HFFc6 (cell line): Measurements from ENCODE around the gene NAPB. TPM values are rescaled to one million over a fixed set of nuclear protein-coding genes. Genes with fewer than 3 reads are reported as not detected.

Source experiments
- DNase-seq: peaks from one replicate; pipeline ENCODE4 v3.0.0-alpha.2; 2018
- H3K27ac Mint-ChIP-seq: 2 replicates; pipeline ENCODE4 v1.8.0; 2020; ENCODE audit warnings: mild to moderate bottlenecking, mixed read lengths
- H3K27me3 Mint-ChIP-seq: 2 replicates; pipeline ENCODE4 v1.8.0; 2021; ENCODE audit warnings: mild to moderate bottlenecking, moderate library complexity, mixed read lengths; ENCODE audit not compliant: insufficient read depth
- H3K36me3 Mint-ChIP-seq: 2 replicates; pipeline ENCODE4 v1.8.0; 2021; ENCODE audit warnings: low read depth, mixed read lengths
- H3K4me1 Mint-ChIP-seq: 2 replicates; pipeline ENCODE4 v1.8.0; 2020; ENCODE audit warnings: low read depth, mixed read lengths
- H3K4me3 Mint-ChIP-seq: 2 replicates; pipeline ENCODE4 v1.8.0; 2020; ENCODE audit warnings: mild to moderate bottlenecking, moderate library complexity, mixed read lengths
- H3K9me3 Mint-ChIP-seq: 2 replicates; pipeline ENCODE4 v1.8.0; 2020; ENCODE audit warnings: mild to moderate bottlenecking, mixed read lengths
- total RNA-seq, 6 experiments: library from RNA; stranded (reverse); fragmentation: NEBNext Ultra II Directional; extraction: Animal tissue kit (Norgen Biotek cat#: 25700); gene quantifications; 2 replicates in 1 of 6; 3 replicates in 5 of 6; pipeline ENCODE4 v1.2.3, GENCODE V29; 2021
- TF ChIP-seq, protein P1 (sequence below): fragments of 200-600 bp; sonication (generic); IDR thresholded peaks from 2 replicates; pipeline ENCODE4 v1.5.0; 2021; ENCODE audit warnings: antibody characterized with exemption, mild to moderate bottlenecking

Gene NAPB
- total RNA-seq, 6 experiments from 2014 or later: 4.1 to 5.9 (median 5.0) TPM

DNA sequence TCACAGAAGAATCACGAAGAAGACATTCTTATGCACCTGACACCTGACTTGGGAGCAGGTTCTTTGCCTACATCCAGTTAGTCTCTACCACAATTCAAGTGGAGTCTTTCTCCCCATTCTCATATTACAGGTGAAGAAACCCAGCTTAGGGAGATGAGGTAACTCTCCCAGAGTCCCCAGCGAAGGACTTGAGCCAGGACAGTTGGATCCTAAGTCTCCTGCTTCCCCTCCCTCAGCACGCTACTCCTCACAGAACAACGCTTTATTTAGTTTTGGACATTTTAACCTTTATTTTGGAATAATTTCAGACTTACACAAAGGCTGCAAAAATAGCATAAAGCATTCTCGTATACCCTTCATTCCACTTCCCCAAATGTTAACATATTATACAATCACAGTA, 17.4 kb upstream of the NAPB start:
- Mint-ChIP-seq H3K27me3 (peaks cover 22% of the 10 kb centered on the region), H3K27ac (no peak overlapping the region), H3K9me3 (no peaks in the 10 kb centered on the region), H3K4me1 (peaks cover 6% of the 10 kb centered on the region; the same call in 1 of the 2 replicates), H3K36me3 (no peaks in the 10 kb centered on the region), H3K4me3 (no peak overlapping the region)
- DNase-seq: no peak
- TF ChIP-seq, protein P1, sequence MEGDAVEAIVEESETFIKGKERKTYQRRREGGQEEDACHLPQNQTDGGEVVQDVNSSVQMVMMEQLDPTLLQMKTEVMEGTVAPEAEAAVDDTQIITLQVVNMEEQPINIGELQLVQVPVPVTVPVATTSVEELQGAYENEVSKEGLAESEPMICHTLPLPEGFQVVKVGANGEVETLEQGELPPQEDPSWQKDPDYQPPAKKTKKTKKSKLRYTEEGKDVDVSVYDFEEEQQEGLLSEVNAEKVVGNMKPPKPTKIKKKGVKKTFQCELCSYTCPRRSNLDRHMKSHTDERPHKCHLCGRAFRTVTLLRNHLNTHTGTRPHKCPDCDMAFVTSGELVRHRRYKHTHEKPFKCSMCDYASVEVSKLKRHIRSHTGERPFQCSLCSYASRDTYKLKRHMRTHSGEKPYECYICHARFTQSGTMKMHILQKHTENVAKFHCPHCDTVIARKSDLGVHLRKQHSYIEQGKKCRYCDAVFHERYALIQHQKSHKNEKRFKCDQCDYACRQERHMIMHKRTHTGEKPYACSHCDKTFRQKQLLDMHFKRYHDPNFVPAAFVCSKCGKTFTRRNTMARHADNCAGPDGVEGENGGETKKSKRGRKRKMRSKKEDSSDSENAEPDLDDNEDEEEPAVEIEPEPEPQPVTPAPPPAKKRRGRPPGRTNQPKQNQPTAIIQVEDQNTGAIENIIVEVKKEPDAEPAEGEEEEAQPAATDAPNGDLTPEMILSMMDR: no peak

DNA sequence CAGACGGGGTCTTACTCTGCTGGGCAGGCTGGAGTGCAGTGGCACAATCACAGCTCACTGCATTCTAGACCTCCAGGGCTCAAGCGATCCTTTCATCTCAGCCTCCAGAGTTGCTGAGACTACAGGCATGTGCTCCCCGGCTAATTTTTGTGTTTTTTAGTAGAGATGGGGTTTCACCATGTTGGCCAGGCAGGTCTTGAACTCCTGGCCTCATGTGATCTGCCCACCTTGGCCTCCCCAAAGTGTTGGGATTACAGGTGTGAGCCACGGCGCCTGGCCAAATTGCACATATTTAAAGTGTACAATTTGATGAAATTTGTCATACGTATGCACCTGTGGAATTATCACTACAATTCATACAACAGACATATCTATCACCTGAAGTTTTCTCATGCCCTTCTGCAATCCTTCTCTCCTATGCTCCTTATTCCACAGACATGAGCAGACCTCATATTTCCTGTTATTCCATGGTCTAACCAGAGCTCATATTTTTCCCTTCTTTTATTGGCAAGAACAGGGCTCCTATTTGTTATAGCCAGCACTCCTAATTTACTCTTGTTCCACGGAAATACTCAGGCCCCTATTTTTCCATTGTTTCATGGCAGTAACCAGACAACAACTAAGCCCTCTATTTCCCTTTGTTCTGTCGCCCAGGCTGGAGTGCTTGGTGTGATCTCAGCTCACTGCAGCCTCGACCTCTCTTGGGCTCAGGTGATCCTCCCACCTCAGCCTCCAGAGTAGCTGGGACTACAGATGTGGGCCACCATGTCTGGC, 16.0 kb upstream of the NAPB start:
- H3K27me3 Mint-ChIP-seq: peaks cover 22% of the 10 kb centered on the region
- H3K27ac Mint-ChIP-seq: no peak overlapping the region
- no peaks in the 10 kb centered on the region for H3K9me3 Mint-ChIP-seq
- no peak overlapping the region for H3K4me3 Mint-ChIP-seq
- no peak for DNase-seq
- TF ChIP-seq, protein P1: no peak
- H3K36me3 Mint-ChIP-seq: no peaks in the 10 kb centered on the region
- peaks cover under 1% of the 10 kb centered on the region; the same call in 1 of the 2 replicates for H3K4me1 Mint-ChIP-seq

DNA sequence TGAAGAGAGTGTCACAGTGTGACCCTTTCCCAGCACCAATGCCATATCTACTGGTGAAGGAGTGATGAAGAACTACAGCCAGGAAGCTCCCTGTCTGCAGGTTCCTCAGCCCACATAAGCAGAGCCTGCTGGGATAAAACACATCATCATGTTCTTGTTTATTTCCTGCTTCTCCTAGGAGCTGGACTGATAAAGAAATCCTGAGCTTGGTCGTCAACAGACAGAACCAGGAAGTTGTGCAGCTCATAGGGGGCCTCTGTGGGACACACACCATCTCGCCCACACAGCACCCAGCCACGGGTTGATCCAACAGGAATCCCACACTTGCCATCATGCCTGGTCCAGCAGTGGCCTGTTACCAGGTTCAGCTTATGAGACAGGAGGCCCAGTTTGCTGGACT, 15.4 kb upstream of the NAPB start:
- Mint-ChIP-seq H3K36me3 (no peaks in the 10 kb centered on the region), H3K4me3 (no peak overlapping the region), H3K9me3 (no peaks in the 10 kb centered on the region), H3K27me3 (peaks cover 22% of the 10 kb centered on the region), H3K27ac (no peak overlapping the region), H3K4me1 (no peaks in the 10 kb centered on the region)
- TF ChIP-seq, protein P1: no peak
- DNase-seq: no peak

DNA sequence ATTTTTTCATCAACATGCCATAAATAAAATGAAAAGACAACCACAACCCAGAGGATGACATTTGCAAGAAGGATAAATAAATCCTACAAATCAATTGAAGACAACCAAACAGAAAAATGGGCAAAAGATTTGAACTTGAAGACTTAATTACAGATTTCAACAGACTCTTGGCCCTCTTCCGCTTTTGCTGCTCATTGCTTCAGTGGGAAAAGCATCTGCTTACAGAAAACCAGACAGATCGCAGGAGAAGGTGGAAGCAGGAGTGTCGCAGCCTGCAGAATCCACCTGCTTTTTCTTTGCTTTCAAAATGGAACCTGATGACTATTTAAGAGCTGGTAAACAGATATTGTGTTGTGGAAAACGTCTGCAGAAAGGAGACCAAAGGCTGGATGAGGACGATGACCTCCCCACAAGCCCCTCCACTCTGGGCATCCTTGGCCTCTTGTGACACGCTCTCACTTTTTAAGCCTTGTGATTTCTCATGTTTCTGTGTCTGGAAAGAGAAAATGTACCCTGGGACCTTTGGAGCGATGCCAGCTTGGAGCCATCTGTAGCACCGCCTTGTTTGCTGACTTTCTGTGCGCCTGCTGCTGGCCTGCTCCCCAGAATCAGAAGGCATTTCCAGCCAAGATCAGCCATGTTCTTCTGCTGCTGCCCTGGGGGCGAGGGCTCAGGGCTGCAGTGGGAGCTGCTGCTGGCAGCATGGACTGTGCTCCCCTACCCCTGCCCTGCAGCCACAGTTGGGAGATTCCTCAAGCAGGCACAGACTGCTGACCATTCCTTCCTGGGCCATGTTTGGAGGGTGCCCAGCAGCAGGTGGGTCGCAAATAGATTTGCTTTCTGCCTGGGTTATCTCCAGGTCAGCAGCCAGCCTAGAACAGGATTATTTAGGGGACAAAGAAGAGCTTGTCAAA, 14.6 kb upstream of the NAPB start:
- Mint-ChIP-seq H3K9me3 (no peaks in the 10 kb centered on the region), H3K4me3 (no peak overlapping the region)

More for the DNA sequence above, 14.6 kb upstream of the NAPB start:
- no peak for DNase-seq
- Mint-ChIP-seq H3K36me3 (no peaks in the 10 kb centered on the region), H3K27me3 (peaks cover 22% of the 10 kb centered on the region), H3K4me1 (no peaks in the 10 kb centered on the region), H3K27ac (no peak overlapping the region)
- TF ChIP-seq, protein P1: no peak
